HG02981 (cell line): ENCODE data around the gene RMC1.

ENCODE experiments used
- ATAC-seq: cut with Tn5 transposase; IDR thresholded peaks from one replicate; pipeline ENCODE4 v1.9.1; 2021; ENCODE audit warnings: mild to moderate bottlenecking, moderate library complexity; ENCODE audit not compliant: unreplicated experiment

RMC1 gene

GRCh38 chr18:23578891-23579653 is 75.8 kb downstream of the RMC1 start:
- no peak for ATAC-seq

GRCh38 chr18:23580677-23581367 is 77.5 kb downstream of the RMC1 start:
- ATAC-seq, result no peak
